NCI-H774 (cell line): ENCODE results near the gene NOL9.

ENCODE experiments used
- DNase-seq: peaks from one replicate; lab custom pipeline; 2025; lab: John Stamatoyannopoulos, UW

Gene NOL9

DNA sequence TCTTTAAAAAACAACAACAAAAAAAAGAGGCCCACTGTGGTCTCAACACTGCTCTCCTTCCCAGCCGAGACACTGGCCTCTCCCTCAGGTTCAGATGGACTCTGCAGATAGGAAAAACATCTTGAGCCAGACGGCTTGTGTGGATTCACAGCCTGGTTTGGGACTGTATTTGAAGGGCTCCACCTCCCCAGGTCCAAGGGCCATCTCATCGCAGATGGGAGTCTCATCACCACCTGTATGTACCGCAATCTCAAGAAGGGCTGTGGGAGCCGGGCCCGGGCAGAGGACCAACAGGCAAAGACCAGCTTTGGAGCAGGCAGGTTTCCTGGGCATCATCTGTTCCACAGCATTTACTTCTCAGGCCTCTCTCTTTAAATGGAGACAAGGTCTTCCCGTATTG lies 35.7 kb upstream of the NOL9 start:
- DNase-seq, result no peak

DNA sequence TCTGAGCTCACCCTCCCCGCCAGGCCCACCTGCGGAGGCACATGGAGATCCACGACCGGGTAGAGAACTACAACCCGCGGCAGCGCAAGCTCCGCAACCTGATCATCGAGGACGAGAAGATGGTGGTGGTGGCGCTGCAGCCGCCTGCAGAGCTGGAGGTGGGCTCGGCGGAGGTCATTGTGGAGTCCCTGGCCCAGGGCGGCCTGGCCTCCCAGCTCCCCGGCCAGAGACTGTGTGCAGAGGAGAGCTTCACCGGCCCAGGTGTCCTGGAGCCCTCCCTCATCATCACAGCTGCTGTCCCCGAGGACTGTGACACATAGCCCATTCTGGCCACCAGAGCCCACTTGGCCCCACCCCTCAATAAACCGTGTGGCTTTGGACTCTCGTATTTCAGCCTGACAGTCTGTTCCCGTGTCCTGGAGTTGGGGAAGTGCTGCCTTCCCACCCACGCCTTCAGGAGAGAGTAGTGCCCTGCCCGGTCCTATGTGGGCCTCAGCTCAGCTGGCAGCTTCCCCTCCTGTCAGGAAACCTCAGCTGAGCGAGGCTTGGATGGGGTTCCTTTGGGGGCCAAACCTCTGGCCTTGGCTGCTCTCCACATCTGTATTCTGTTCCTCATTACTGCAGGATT lies 34.7 kb upstream of the NOL9 start:
- DNase-seq, result no peak

DNA sequence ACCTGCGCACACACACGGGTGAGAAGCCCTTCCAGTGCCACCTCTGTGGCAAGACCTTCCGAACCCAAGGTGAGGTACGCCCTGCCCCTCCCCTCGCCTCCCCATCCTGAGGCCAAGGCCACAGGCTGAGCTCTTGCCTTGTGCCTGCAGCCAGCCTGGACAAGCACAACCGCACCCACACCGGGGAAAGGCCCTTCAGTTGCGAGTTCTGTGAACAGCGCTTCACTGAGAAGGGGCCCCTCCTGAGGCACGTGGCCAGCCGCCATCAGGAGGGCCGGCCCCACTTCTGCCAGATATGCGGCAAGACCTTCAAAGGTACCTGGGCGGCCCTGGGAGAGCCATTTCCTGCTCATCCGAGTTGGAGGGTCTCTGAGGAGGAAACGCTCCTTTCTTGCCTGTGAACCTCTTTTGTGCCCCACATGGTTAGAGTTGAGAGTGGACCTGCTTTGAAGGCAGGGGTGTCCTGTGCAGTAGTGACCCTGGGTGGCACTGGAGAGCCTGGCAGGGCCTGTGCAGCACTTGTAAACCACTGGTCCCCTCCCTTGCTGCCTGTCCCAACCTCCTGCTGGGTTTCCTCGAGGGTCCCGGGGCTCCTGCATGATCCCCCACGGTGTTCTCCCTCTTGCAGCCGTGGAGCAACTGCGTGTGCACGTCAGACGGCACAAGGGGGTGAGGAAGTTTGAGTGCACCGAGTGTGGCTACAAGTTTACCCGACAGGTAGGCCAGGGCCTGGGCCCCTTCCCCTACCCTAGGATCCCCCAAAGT lies 34.0 kb upstream of the NOL9 start:
- DNase-seq, result no peak

DNA sequence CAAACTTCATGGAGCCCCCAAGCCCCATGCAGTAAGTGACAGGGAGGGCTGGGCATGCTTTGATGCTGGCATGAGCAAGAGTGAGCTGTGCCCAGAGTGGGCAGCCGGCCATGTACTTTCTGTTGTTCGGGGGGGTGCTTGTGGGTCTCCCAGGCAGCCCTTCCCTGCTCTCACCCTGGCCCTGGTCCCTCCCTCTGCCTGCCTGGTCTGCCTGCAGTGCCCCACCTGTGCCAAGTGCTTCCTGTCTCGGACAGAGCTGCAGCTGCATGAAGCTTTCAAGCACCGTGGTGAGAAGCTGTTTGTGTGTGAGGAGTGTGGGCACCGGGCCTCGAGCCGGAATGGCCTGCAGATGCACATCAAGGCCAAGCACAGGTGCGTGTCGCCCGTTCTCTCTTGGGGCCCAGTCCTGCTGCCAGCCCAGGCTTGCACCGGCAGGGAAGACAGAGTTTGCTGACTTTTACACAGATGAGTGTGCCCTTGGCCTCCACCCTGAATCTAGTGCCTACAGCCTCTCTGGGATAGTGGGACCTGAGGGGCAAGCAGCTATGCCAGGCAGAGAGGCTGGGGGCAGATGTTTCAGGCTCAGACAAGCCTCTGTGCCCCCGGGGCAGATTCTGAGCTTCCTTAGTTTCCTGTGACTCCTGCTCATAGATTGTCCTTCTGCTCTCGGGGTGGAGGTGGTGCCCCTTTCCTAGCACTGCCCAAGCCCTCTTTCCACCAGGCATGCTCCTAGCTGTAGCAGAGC lies 33.1 kb upstream of the NOL9 start:
- DNase-seq, result no peak

DNA sequence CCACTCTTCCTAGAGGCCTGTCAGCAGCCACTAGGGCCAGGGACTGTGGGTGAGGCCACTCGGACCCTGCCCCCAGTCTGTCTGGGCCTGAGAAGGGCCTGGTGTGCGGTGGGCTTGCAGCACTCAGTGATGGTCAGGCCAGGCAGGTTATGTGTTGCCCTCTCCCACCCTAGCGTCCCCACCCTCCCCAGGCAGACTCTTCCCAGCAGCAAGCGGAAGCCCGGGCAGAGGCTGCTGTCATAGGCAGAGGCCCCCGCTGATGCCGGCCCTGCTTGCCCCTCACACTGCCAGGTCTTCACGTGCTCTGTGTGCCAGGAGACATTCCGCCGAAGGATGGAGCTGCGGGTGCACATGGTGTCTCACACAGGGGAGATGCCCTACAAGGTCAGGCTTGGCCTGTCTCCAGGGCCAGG lies 32.1 kb upstream of the NOL9 start:
- no peak for DNase-seq

DNA sequence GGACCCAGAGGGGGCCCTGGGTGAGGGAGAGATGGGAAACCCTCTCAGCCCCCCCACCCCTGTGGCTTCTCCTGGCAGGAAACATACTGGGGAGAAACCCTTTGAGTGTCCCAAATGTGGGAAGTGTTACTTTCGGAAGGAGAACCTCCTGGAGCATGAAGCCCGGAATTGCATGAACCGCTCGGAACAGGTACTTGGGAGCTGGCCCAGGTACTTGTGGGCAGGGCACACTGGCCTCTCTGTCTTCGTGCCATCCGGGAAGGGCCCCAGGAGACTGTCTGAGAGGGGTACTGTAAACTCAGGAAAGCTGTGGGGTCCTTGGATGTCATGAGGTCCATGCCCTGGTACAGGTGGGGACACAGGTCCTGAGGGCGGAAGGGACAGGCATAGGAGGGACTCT lies 31.5 kb upstream of the NOL9 start:
- DNase-seq, result no peak

DNA sequence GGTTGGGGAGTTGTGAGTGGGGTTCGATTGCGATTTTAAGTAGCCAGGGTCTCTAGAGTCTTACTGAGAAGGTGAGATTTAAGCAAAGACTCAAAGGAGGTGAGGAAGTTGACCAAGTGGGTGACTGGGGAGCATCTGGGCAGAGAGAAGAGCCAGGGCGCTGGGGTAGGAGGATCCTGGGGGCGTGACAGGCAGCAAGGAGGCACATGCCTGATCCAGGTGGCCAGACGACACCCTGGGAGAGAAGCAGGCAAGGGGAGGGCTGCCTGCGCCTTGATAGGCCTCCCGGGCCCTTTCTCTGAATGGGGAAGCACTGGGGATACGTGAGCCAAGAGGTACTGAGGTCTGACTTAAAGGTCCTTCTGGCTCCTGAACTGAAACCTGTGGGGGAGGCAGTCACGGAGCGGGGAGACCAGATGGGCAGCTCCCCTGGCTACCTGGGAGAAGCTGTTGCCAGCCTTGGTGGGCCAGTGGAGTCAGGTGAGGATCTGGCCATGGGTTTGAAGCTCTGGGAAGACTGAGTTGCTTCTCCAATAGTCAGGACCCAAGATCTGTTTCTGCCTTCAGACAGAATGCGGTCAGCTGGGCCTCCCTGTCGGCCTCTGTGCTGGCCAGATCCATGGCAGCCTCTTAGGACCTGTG lies 30.9 kb upstream of the NOL9 start:
- no peak for DNase-seq

DNA sequence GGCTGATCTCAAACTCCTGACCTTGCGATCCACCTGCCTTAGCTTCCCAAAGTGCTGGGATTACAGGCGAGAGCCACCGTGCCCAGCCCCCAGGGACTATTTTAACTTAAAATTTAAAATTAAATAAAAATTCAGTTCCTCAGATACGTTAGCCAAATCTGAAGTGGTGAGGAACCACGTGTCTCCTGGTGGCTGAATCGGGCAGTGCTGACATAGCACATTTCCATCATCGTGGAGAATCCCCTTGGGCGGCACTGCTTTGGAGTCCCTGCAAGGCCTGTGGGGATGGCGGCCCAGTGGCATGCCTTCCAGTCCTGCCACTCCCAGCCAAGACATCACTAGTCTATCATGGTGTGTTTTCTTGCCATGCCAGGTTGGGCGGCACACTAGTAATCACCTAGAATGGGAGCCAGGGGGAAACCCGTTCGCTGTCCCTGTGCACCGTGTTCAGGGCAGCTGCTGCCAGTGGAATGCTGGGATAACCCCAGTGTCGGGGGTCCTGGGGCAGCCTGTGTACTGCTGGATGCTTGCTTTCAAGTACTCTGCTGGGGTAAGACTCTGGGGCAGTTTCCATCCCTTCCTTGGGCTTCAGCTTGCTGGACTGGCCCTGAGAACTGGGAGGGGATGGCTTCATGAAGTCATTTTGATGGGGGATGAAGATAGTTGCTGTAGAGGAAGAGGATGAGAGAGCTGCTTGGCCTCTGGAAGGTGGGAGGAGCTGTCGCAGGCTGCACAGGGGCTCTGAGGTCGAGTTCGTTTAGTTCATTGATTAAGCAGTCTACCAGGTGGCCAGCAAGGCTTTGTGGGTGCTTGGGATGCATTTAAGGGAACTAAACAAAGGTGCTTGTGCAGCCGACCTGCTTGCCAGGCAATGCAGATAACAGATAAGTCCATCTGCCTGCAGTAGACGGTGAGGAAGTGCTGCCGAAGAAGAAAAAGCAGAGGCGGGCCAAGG lies 30.1 kb upstream of the NOL9 start:
- DNase-seq, result no peak

DNA sequence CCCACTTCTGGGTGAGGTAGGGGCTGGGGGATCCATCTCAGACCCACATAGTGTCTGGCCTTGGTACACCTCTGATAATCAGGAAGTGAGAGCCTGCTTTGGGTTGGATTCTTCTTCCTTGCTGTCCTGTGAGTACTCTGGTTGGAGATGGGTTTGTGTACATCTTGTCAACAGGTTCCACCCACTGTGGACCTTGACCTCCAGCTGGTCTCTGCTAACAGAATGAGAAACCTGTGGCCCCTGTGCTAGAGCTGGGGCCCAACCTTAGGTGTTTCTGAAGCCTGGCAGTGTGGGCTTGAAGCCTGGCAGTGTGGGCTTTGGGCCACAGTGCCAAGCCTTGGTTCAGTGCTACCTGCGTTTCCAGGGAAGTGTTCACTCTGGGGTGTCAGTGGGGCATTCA lies 28.1 kb upstream of the NOL9 start:
- DNase-seq, result no peak

DNA sequence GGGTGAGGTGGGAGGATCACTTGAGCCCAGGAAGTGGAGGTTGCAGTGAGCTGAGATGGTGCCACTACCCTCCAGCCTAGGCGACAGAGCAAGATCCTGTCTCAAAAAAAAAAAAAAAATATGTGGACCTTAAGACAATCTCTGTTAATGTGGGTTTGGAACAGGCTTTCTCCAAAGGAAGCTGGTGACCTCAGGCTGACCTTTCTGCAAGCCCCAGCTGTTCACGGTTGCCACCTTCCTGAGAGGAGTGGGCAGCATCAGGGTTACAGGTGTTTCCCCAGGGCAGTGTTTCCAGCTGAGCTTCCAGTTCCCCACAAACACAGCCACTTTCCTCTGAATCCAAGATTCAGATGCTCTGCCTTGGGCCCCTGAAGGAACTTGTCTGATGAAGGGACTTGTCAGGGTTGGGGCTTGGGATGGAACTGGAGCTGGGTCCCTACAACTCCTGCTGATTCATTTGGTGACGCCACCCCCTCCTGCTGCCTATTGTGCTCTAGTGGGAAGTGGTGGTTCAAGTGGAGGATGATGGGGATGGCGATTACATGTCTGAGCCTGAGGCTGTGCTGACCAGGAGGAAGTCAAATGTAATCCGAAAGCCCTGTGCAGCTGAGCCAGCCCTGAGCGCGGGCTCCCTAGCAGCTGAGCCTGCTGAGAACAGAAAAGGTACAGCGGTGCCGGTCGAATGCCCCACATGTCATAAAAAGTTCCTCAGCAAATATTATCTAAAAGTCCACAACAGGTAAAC lies 27.4 kb upstream of the NOL9 start:
- no peak for DNase-seq

DNA sequence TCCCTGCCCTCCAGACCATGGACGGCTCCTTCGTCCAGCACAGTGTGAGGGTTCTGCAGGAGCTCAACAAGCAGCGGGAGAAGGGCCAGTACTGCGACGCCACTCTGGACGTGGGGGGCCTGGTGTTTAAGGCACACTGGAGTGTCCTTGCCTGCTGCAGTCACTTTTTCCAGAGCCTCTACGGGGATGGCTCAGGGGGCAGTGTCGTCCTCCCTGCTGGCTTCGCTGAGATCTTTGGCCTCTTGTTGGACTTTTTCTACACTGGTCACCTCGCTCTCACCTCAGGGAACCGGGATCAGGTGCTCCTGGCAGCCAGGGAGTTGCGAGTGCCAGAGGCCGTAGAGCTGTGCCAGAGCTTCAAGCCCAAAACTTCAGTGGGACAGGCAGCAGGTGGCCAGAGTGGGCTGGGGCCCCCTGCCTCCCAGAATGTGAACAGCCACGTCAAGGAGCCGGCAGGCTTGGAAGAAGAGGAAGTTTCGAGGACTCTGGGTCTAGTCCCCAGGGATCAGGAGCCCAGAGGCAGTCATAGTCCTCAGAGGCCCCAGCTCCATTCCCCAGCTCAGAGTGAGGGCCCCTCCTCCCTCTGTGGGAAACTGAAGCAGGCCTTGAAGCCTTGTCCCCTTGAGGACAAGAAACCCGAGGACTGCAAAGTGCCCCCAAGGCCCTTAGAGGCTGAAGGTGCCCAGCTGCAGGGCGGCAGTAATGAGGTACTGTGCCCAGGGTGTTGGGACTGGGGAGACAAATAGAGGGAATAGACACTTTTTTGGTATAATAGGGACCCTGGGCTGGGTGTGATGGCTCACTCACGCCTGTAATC lies 26.5 kb upstream of the NOL9 start:
- DNase-seq, result no peak

DNA sequence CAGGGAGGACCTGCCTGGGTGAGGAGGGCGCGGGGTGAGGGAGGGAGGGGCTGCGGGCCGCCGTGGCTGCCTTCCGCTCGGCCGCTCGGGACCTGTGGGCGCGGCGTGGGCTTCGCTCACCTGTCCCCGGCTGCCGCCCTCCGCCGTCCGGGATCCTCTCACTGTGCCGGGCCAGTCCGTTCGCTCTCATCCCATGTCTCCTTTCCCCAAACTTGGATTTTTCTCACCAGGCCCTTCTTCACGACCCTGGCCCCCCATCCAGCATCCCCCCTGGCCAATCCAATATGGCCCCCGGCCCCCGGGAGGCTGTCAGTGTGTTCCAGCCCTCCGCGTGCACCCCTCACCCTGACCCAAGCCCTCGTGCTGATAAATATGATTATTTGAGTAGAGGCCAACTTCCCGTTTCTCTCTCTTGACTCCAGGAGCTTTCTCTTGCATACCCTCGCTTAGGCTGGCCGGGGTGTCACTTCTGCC lies 25.8 kb upstream of the NOL9 start:
- no peak for DNase-seq

DNA sequence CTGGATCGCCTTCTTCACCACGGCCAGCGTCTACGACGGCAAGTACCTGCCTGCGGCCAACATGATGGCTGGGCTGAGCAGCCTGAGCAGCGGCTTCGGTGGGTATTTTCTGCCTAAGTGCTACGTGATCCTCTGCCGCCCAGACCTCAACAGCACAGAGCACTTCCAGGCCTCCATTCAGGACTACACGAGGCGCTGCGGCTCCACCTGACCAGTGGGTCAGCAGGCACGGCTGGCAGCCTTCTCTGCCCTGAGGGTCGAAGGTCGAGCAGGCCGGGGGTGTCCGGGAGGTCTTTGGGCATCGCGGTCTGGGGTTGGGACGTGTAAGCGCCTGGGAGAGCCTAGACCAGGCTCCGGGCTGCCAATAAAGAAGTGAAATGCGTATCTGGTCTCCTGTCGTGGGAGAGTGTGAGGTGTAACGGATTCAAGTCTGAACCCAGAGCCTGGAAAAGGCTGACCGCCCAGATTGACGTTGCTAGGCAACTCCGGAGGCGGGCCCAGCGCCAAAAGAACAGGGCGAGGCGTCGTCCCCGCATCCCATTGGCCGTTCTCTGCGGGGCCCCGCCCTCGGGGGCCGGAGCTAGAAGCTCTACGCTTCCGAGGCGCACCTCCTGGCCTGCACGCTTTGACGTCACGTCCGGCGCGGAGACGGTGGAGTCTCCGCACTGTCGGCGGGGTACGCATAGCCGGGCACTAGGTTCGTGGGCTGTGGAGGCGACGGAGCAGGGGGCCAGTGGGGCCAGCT lies 25.2 kb upstream of the NOL9 start, which contains the start of gene ZBTB48:
TSS of gene ZBTB48 (plus strand) at position 621 of the 745 bp plus-strand sequence. CDS start 616 bp downstream, outside the sequence.
- DNase-seq, result peak; percentile 89

DNA sequence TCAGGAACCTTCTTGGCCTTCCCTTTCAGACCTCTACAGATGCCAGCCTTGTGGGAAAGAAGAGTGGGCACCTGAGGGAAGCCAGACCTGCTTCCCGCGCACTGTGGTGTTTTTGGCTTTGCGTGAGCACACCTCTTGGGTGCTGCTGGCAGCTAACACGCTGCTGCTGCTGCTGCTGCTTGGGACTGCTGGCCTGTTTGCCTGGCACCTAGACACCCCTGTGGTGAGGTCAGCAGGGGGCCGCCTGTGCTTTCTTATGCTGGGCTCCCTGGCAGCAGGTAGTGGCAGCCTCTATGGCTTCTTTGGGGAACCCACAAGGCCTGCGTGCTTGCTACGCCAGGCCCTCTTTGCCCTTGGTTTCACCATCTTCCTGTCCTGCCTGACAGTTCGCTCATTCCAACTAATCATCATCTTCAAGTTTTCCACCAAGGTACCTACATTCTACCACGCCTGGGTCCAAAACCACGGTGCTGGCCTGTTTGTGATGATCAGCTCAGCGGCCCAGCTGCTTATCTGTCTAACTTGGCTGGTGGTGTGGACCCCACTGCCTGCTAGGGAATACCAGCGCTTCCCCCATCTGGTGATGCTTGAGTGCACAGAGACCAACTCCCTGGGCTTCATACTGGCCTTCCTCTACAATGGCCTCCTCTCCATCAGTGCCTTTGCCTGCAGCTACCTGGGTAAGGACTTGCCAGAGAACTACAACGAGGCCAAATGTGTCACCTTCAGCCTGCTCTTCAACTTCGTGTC lies 24.5 kb upstream of the NOL9 start:
- DNase-seq, result no peak

DNA sequence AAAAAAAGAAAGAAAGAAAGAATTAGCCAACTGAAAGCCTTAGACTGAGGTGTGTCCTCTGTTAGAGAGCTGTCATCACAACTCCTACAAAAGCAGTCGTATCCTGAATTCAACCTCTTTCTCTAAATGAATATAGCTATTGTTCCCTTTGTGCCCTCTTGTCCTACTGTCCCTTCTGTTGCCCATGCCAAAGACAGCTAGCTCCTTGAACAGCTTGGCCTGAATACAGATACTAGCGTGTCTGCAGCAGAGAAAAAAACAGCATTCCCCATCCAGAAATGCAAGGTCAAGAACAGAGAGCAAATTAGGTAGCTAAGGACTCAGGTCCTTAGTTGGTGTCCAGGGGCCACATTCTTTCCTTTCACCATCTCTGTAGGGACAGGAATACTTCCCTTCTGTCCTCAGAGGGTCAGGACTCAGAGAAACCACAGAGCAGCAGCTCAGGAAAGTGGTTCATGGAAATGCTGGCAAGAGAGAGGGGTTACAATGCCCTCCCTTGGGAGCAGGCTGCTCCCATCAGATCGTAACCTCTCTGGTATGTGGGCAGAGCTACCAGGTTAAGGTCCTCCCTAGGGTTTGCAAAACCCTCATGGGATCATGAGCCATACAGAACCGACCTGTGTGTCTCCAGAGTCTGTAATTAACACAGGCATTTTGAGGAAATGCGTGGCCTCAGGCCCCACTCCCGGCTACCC lies 23.7 kb upstream of the NOL9 start:
- DNase-seq, result no peak

DNA sequence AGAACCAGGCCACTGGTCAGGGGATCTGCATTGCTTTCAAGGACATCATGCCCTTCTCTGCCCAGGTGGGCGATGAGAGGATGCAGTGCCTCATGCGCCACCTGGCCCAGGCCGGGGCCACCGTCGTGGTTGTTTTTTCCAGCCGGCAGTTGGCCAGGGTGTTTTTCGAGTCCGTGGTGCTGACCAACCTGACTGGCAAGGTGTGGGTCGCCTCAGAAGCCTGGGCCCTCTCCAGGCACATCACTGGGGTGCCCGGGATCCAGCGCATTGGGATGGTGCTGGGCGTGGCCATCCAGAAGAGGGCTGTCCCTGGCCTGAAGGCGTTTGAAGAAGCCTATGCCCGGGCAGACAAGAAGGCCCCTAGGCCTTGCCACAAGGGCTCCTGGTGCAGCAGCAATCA lies 20.5 kb upstream of the NOL9 start:
- DNase-seq, result no peak

DNA sequence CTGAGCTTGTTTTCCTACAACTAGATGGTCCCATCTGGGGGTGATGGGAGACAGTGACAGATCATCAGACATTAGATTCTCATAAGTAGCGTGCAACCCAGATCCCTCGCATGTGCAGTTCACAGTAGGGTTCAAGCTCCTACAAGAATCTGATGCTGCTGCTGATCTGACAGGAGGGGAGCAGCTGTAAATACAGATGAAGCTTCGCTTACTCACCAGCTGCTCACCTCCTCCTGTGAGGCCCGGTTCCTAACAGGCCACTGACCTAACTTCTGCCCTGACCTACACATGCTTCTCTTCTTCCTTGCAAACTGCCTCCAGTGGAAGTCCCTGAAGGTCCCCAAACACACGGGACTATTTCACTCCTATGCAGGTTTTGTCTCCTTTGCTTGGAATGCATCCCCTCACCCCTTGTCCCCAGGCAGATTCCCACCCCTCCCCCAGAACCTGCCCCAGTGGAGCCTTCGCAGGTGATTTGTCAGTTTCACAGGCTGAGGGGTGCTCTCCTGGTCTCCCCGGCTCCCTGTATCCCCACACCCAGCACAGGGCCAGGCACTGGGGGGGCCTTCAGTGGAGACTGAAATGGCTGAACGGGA lies 19.8 kb upstream of the NOL9 start:
- no peak for DNase-seq
